ENCODE measurements around the gene NOTCH3. TPM values are rescaled to one million over a fixed set of nuclear protein-coding genes. Genes with fewer than 3 reads are reported as not detected.
A peak's percentile ranks its signal among the peaks of the same experiment; 100 is the strongest.

NOTCH3 gene
- total and polyA plus RNA-seq, 2 experiments from 2014 or later = 25.2 to 34.8 TPM

GRCh38 chr19:15177269-15178116 lies 23.3 kb downstream of the NOTCH3 start:
- H3K9me2 ChIP-seq (replicated peaks; ENCODE audit: insufficient read depth) = no peaks in the 10 kb centered on the region

GRCh38 chr19:15175609-15176008 lies 25.2 kb downstream of the NOTCH3 start:
- no peak for TF ChIP-seq EZH2phosphoT487 (IDR thresholded peaks at IDR 0.05; ENCODE audit: low read depth, severe bottlenecking, unreplicated experiment)
- TF ChIP-seq CTCF (IDR thresholded peaks at IDR 0.05; ENCODE audit: poor library complexity) = no peak
- TF ChIP-seq EZH2 (IDR thresholded peaks at IDR 0.05; ENCODE audit: borderline replicate concordance) = no peak
- Histone ChIP-seq H3K4me3 (no peak overlapping the region), H3K27me3 (no peaks in the 10 kb centered on the region), H3K4me2 (no peak overlapping the region), H3K9me3 (ENCODE audit: low read depth) (no peaks in the 10 kb centered on the region), H2AFZ (no peak overlapping the region), H3K9me2 (replicated peaks; ENCODE audit: insufficient read depth) (no peaks in the 10 kb centered on the region), H4K20me1 (ENCODE audit: insufficient read depth, poor library complexity, severe bottlenecking) (no peaks in the 10 kb centered on the region), H3K36me3 (replicated peaks; ENCODE audit: insufficient read depth, low read depth) (no peaks in the 10 kb centered on the region), H3K79me2 (no peaks in the 10 kb centered on the region), H3K4me1 (ENCODE audit: insufficient read depth) (no peaks in the 10 kb centered on the region), H3K27ac (no peak overlapping the region)
- 94% methylated on average over 1 of the region's 3 CpGs for WGBS (ENCODE audit: low lambda C conversion rate, missing lambda C conversion rate)
- no peak for DNase-seq (ENCODE audit: low spot score)

More at GRCh38 chr19:15177269-15178116, 23.3 kb downstream of the NOTCH3 start:
- Histone ChIP-seq H3K79me2 (no peaks in the 10 kb centered on the region), H3K27ac (no peak overlapping the region), H3K4me3 (no peak overlapping the region), H3K27me3 (no peaks in the 10 kb centered on the region), H3K4me1 (ENCODE audit: insufficient read depth) (no peaks in the 10 kb centered on the region), H4K20me1 (ENCODE audit: insufficient read depth, poor library complexity, severe bottlenecking) (no peaks in the 10 kb centered on the region), H3K36me3 (replicated peaks; ENCODE audit: insufficient read depth, low read depth) (no peaks in the 10 kb centered on the region), H3K9me3 (ENCODE audit: low read depth) (no peaks in the 10 kb centered on the region), H2AFZ (no peak overlapping the region), H3K4me2 (peak overlapping the region; percentile 69)
- DNase-seq (ENCODE audit: low spot score) = peak; percentile 91
- TF ChIP-seq CTCF (IDR thresholded peaks at IDR 0.05; ENCODE audit: poor library complexity) (peak; percentile 78), EZH2 (IDR thresholded peaks at IDR 0.05; ENCODE audit: borderline replicate concordance) (no peak)
- 20% methylated on average over 73 of the region's 92 CpGs for WGBS (ENCODE audit: low lambda C conversion rate, missing lambda C conversion rate)

GRCh38 chr19:15173746-15174404 lies 26.9 kb downstream of the NOTCH3 start:
- Histone ChIP-seq H3K4me3 (no peak overlapping the region), H3K79me2 (no peaks in the 10 kb centered on the region), H3K9me2 (replicated peaks; ENCODE audit: insufficient read depth) (no peaks in the 10 kb centered on the region), H3K4me1 (ENCODE audit: insufficient read depth) (no peaks in the 10 kb centered on the region), H3K9me3 (ENCODE audit: low read depth) (no peaks in the 10 kb centered on the region), H4K20me1 (ENCODE audit: insufficient read depth, poor library complexity, severe bottlenecking) (no peaks in the 10 kb centered on the region), H3K27ac (no peak overlapping the region), H3K4me2 (no peak overlapping the region), H3K36me3 (replicated peaks; ENCODE audit: insufficient read depth, low read depth) (no peaks in the 10 kb centered on the region), H3K27me3 (no peaks in the 10 kb centered on the region), H2AFZ (no peak overlapping the region)
- DNase-seq (ENCODE audit: low spot score) = no peak
- 98% methylated on average over 25 of the region's 37 CpGs for WGBS (ENCODE audit: low lambda C conversion rate, missing lambda C conversion rate)
- TF ChIP-seq EZH2phosphoT487 (IDR thresholded peaks at IDR 0.05; ENCODE audit: low read depth, severe bottlenecking, unreplicated experiment) (no peak), CTCF (IDR thresholded peaks at IDR 0.05; ENCODE audit: poor library complexity) (no peak), EZH2 (IDR thresholded peaks at IDR 0.05; ENCODE audit: borderline replicate concordance) (no peak)
